ENCODE results near the gene AFG3L2.

Gene AFG3L2

DNA sequence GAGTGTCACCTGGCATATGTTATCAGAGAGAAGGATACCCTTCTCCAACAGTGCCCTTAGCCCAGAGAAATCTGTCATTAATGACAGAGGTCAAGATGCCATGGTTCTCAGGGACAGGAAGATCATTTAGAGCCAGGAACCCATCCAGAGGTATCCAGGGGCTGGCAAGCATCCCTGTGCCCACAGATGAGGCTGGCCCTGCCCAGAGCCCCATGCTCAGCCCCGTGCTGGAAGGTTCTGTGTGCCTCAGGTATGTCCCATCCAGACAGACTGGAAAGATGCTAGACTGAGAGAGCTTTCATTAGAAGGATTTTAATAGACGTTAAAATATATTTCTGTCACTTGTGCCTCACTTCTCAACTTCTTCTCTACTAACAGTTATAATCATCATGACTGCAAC, 77.2 kb downstream of the AFG3L2 start:
- DNase-seq, result no peak

GRCh38 chr18:12296457-12296856, 80.6 kb downstream of the AFG3L2 start:
- DNase-seq, result no peak

GRCh38 chr18:12296087-12296403, 81.0 kb downstream of the AFG3L2 start:
- no peak for DNase-seq

DNA sequence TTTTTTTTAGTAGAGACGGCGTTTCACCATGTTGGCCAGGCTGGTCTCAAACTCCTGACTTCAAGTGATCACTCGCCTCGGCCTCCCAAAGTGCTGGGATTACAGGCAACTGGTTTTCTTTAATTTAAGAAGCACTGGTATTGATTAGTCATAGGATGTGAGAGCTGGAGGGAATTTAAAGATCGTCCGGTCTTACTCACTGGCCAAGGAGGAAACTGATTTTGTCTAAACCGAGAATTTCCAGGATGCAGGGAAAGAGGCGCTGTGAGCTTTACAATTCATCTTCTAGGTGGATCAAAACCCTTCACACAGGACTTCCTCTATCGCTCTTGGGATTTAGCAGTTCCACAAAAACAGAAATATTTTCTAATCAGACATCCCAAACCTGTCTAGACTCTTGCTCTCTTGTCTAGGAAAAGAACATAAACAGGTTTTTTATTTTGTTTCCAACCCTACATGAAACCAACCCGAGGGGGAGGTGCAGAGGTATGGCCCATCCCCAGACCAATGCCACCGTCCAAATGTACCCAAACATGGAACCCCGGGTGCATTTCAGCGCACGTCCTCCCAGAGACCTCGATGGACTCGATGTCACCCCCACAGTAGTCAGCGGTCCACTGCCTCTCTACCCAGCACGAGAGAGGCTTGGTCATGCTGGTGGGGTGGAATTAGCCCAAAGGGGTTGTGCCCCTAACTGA, 81.5 kb downstream of the AFG3L2 start:
- DNase-seq, result no peak

DNA sequence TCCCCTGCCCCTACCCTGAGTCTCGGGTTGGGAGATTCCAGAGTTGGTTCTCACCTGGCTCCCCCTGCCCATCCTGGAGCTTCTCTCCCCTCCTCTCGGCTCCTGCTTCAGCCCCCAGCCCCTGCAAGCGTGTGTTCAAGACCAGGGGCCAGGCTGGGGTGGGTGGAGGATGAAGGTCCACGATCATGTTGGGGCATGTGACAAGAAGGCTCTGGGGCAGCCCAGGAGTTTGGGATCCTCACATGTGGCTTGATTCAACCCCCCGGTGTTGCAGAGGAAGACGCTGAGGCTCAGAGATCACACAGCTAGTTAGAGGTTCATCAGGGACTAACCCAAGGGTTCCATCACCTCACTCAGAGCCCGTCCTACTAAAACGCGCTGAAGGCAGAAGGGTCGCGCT, 83.2 kb downstream of the AFG3L2 start:
- DNase-seq, result no peak

DNA sequence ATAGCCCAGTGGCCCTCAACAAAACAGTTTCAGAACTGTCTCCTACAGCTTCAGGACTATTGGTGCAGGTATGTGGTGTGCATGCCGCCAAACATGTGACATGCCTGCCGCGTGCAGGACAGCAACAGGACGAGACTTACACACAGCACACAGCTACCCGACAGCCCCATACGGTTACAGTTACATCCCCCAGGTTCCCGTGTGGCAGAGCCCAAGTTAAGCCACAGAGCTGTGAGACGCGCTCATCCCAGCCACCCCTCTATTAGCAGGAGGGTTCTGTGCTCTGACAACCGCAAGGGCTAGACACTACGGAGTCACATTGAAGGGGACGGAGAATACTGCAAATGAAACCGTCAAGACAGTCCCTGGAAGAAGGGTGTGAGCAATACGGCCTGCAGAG, 85.3 kb downstream of the AFG3L2 start:
- no peak for DNase-seq

DNA sequence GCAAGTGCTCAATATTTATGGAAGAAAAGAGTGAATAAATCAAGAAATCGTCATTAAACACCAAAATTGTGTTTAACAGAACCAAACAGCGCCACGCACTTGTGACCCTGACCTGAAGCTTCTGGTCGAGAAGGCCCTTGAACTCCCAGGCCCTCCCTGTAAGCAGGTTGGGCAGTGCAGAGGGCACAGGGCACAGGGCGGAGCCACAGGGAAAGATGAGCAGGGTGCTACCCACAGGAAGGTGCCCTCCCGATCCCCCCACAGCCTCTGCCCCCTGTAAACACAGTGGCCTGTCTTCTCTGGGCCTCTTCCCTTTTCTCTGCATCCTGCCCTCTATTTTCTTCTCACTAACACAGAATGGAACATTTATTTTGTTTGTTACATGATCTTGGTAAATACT, 85.9 kb downstream of the AFG3L2 start:
- no peak for DNase-seq

DNA sequence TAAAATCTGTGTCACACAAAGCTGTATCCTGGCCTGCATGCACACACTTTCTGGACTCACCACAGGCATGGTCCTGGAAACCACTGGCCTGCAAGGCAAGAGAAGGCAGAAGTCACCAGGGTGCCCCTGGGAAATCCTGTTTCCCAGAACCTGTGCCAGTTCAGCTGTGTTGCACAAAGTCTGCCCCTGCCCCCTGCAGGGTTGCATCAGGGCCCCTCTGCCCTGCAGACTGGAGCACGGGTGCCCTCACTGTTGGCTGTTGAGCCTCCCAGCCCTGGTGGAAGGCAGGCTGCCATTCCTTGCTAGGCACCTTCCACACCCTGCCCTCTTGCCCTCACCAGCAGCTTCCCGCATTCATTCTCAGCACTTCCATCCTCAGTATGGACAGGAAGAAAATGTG, 86.9 kb downstream of the AFG3L2 start:
- no peak for DNase-seq

DNA sequence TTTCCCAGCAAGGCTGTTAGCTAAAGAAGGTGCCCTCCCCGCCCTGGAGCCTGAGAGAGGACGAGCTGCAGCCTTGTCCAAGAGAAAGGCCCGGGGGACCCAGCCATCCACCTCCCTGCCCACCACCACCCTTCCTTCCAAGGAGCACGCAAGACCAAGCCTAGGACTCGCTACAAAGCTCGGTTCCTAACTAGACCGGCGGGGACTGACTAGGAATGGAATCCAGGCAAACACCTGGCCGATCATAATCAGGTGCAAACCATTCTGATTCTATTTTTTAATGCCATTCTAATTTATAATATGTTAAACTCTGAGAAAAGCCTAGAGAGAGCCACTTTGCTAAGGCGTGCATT, 88.6 kb downstream of the AFG3L2 start:
- no peak for DNase-seq

DNA sequence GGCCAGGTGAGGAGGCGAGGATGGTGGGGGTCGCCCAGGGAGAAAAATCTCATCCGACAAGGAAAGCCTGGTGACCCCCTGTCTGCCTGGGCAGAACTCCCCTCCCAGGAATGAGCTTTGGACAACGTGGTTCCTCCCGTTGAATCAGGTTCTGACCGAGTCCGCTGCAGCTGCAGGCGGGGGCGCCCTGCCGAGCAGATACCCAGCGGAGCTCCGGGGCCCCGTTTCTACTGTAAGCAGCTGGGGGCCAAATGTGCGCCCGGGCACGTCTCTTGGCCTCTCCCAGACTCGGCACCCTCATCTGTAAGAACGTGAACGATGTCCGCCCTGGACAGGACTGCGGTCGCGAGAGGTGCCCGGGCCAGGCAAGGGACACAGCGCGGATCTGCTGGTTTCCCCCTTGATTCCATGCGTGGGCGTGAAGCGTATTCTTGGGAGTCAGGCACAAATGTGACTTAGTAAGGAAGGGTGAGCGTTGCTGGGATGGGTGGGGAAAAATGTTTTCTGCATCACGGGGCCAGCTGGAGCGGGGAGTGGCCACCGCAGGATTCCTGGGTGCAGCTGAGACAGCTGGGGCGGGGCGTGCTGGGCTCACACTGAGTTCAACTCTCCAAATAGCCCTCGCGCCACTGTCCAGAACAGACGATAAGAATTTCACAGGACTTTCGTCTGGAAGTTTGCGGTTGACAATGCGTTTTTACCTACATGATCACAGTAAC, 89.2 kb downstream of the AFG3L2 start:
- peak; percentile 4 for DNase-seq

- no peak for DNase-seq
Measured at GRCh38 chr18:12287131-12287681, 89.8 kb downstream of the AFG3L2 start.

DNA sequence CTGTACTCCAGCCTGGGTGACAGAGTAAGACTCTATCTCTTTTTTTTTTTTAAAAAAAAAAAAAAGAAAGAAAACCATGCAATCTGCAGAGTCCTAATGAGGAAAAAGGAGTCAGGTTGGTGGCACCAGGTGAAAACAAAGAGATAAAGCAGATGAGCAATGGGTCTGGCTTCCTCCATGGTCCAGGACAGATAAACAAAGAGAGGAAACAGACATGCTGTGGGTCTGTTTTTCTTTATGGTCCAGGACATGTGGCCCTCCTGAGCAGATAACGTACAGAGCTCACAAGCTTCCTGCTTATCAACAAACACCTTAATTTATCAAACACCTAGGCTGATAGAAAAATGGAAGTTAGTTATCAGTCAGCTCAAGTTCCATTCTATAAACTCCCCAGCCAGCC, 93.4 kb downstream of the AFG3L2 start:
- DNase-seq, result no peak

- DNase-seq, result no peak
Measured at GRCh38 chr18:12283256-12283655, 93.8 kb downstream of the AFG3L2 start.

- no peak for DNase-seq
Measured at GRCh38 chr18:12282442-12283039, 94.5 kb downstream of the AFG3L2 start.

- no peak for DNase-seq
Measured at GRCh38 chr18:12281861-12282260, 95.2 kb downstream of the AFG3L2 start.

DNA sequence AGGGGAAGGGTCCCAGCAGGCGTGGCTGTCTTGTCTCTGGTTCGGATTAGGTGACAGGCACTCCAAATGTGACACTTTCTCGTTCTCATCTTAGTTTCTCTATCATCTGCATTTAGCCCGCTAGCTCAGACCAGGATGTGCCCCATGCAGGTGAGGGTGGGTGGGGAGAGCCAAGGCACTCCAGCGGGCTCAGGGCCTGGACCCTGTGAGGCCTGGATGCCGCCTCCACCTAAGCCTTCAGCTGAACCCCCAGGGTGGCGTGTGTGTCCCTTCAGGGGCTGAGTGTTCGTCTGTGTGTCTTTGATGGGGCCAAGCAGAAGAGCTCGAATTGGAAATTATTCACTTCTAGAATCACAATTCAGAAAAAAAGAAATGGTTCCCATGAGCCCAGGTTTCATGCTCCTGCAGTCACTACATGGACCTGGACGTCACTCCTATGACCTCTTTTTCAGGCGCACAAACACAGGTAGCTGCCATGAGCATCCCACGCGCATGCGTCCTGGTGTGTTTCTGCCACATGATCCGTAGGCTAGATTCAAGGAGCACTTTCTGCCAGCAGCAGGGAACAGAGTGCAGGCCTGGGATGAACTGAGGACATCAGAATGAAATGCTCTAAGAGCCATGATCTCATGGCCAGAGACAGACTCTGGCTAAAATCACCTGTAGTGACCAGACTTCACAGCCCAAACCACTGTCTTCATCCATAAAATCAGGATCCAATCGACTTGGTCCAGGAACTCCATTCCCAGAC, 97.1 kb downstream of the AFG3L2 start:
- DNase-seq, result no peak

Data from NCI-H2171 (cell line).